Activated CD8-positive, alpha-beta memory T cell treated with anti-CD3 and anti-CD28 coated beads for 1 hour (primary cell): Measurements from ENCODE around the gene CPA1.

Source experiments
- DNase-seq, 2 donors: peaks; one replicate each; pipeline ENCODE4 v3.0.0-alpha.2; 2020; ENCODE audit warnings: low read depth in 1 of 2; ENCODE audit errors: extremely low read depth in 1 of 2

Gene CPA1

DNA sequence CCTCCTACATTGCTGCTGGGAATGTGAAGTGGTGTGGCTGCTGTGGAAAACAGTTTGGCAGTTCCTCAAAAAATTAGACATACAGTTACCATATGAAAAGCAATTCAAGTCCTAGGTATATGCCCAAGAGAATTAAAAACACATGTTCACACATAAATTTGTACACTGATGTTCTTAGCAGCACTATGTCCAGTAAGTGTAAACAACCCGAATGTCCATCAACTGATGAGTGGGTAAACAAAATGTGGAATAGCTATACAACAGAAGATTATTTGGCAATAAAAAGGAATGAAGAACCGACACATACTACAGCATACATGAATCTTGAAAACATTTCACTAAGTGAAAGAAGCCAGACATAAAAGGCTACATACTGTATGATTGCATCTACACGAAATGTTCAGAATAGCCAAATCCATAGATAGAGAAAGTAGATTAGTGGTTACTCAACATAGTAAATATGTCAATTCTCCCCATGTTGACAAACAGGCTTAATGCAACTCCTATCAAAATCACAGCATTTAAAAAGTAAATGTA lies 43.3 kb downstream of the CPA1 start:
- no peak for DNase-seq

- no peak for DNase-seq
Measured at GRCh38 chr7:130425796-130426195, 45.5 kb downstream of the CPA1 start.

GRCh38 chr7:130426564-130426963 lies 46.3 kb downstream of the CPA1 start:
- no peak for DNase-seq

DNA sequence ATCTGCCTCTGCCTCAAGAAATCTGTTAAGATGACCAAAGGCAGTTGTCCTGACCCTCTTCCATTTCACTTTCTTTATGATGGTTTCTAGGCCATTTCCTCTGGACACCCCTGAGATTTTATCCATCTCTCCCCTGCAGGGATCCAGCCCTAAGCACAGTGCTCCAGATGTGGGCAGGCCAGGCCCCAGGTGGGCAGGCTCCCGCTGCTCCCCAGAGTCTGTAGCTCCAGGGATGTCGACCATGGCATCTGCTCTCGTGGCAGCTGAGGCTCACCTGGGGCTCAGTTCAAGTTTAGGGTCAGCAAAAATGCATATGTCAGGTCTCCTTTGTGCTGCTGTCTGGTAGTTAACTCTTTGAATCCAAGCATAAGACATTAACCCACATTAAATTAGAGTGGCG lies 48.7 kb downstream of the CPA1 start:
- DNase-seq: no peak

DNA sequence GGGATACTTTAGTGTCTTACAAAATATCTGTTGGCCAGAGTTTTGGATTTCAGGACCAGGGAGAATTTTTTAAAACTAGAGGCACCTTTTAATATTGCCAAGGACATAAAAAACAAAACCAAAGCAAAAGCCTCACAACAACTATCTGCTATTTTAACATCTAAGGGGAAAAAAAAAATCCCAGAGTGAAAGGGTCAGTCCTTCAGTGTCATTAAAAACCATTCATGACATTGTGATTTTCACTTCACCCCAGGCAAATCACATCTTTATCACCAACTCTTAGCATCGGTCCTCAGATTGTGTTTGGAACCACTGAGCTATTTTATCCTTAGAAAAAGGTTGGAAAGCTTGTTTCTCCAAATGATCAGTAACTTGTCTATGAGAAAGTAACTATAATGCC lies 49.8 kb downstream of the CPA1 start:
- no peak for DNase-seq

GRCh38 chr7:130430841-130431666 lies 50.8 kb downstream of the CPA1 start:
- DNase-seq: no peak

DNA sequence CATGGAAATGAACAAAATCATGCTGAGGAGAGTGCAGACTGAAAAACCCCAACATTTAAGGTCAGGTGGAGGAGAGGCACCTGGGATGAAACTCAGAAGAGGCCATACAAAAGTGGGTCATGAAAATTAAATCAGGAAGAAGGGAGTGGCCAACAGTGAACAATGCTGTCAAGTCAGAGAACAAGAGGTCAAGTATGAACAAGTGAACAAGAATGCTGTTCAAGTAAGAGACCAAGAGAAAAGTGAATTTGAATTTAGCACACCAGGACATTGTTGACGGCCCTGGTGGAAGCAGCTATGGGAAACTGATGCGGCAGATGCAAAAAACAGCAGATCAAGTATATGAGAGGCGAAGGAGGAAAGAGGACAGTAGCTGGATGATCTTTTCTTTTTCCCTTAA lies 52.6 kb downstream of the CPA1 start:
- DNase-seq: no peak

DNA sequence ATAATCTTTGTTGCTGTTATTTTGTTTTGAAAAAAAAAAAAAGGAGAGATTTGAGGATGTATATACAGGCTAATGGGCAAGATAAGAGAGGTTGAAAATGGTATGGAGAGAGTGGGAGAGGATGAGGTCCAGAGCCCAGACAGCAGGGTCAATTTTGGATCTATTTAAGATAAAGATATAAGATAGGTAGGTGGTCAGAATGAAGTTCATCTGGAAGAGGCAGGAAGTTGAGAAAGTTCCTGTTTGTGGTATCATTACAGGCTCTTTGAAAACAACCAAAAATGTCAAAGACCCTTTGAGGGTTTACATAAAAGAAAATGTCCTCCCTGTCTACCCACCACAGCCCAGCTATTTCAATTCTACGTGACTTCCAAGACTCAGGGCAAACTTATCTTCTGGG lies 53.0 kb downstream of the CPA1 start:
- no peak for DNase-seq

- DNase-seq: no peak
Measured at GRCh38 chr7:130435311-130435854, 55.1 kb downstream of the CPA1 start.

- DNase-seq: no peak
Measured at GRCh38 chr7:130436253-130436652, 56.0 kb downstream of the CPA1 start.
